ENCODE data around the gene AOPEP. TPM values are rescaled to one million over a fixed set of nuclear protein-coding genes. Genes with fewer than 3 reads are reported as not detected.

AOPEP gene
- total and polyA plus RNA-seq, 8 donors, result 73.9 to 407 (median 101) TPM

DNA sequence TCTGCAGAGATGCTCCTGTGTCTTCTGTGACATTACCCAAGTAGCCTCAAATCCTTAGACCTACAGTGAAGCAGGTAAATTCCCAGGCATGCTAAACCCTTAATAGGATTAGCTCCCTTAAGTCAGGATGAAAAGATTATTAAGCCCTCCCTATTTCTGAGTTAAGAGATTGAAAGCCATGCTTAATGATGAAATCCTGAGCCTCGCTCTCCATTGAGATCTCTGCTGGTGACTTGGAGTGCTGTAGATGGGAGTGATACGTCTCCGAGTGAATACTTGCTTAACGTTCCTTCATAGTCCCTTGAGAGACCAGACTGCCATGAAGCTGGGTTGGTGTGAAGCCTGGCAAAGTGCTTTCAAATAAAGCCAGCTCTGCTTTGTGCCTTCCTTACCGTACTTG lies 34.2 kb downstream of the AOPEP start:
- H3K27me3 ChIP-seq, result no peaks in the 10 kb centered on the region
- no peak for DNase-seq
- no peak overlapping the region for H3K4me3 ChIP-seq
- peaks cover 0 to 18% (median 16%) of the 10 kb centered on the region in 4 donors for H3K36me3 ChIP-seq
- intact Hi-C loops (cut with DNase I; ENCODE audit: low total_unique reads), result no loop called here
- TF ChIP-seq POLR2A (IDR thresholded peaks at IDR 0.05) (no peak), POLR2AphosphoS5 (IDR thresholded peaks at IDR 0.05) (no peak), EP300 (IDR thresholded peaks at IDR 0.05) (no peak), CTCF (IDR thresholded peaks at IDR 0.05) (no peak)
- H3K27ac ChIP-seq, result no peak overlapping the region
- no peaks in the 10 kb centered on the region for H3K4me1 ChIP-seq
- 87 to 96% (median 95%) methylated on average over 5 of the region's 5 CpGs for WGBS, 5 donors
- no peaks in the 10 kb centered on the region for H3K9me3 ChIP-seq

- DNase-seq, result no peak
- intact Hi-C loops (cut with DNase I; ENCODE audit: low total_unique reads), result no loop called here
- Histone ChIP-seq H3K27ac (no peak overlapping the region), H3K27me3 (no peaks in the 10 kb centered on the region), H3K4me3 (no peak overlapping the region), H3K9me3 (no peaks in the 10 kb centered on the region), H3K36me3 (peaks cover 0 to 18% (median 16%) of the 10 kb centered on the region in 4 donors), H3K4me1 (no peaks in the 10 kb centered on the region)
- TF ChIP-seq CTCF (IDR thresholded peaks at IDR 0.05) (no peak), POLR2A (IDR thresholded peaks at IDR 0.05) (no peak), POLR2AphosphoS5 (IDR thresholded peaks at IDR 0.05) (no peak), EP300 (IDR thresholded peaks at IDR 0.05) (no peak)
- WGBS, 5 donors, result 91 to 94% (median 92%) methylated on average over 4 of the region's 4 CpGs
These were observed 35.0 kb downstream of the AOPEP start for GRCh38 chr9:94761481-94761880.

DNA sequence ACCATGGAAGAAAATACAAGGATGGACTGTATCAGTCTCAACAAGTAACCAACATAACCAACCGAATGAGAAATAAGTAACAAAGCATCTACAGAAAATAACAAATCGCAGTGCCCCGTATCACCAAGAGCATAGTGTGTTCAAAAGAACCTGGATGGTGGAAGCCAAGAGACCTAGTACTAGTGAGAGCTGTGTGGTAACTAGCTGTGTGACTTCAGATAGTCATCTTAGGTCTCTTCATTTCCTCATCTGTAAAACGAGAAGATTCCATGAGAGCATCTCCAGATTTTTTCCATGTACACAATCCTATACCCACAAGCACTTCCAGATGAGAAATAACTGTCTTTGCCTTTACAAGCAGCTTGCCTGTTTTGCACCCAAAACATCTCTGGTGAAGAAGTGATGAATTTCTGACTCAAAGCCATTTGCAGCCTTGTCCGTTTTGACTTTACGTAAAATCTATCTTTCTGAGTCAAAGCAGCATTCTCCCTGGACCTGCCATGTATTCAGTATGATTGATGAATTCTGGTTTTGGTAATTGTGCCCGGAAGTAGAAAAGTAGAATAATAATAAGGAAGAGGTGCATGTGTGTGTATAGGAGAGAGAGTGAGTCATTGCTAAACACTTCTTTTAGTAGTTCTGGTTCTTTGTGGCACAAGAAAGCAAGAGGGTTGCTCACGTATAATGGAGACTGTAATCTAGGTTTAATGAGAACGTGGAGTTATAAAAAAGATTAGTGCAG lies 41.0 kb downstream of the AOPEP start:
- no peak overlapping the region for H3K27ac ChIP-seq
- H3K4me3 ChIP-seq, result no peak overlapping the region
- no peaks in the 10 kb centered on the region for H3K9me3 ChIP-seq
- no peak for DNase-seq
- no peaks in the 10 kb centered on the region for H3K36me3 ChIP-seq
- no peaks in the 10 kb centered on the region for H3K27me3 ChIP-seq
- TF ChIP-seq EP300 (IDR thresholded peaks at IDR 0.05), result no peak
- TF ChIP-seq CTCF (IDR thresholded peaks at IDR 0.05), result no peak
- no peak for TF ChIP-seq POLR2A (IDR thresholded peaks at IDR 0.05)
- no peak for TF ChIP-seq POLR2AphosphoS5 (IDR thresholded peaks at IDR 0.05)
- 88 to 94% (median 89%) methylated on average over 9 of the region's 9 CpGs for WGBS, 5 donors
- peaks cover 0 to 3% (median 0%) of the 10 kb centered on the region in 4 donors for H3K4me1 ChIP-seq
- intact Hi-C loops (cut with DNase I; ENCODE audit: low total_unique reads), result no loop called here

DNA sequence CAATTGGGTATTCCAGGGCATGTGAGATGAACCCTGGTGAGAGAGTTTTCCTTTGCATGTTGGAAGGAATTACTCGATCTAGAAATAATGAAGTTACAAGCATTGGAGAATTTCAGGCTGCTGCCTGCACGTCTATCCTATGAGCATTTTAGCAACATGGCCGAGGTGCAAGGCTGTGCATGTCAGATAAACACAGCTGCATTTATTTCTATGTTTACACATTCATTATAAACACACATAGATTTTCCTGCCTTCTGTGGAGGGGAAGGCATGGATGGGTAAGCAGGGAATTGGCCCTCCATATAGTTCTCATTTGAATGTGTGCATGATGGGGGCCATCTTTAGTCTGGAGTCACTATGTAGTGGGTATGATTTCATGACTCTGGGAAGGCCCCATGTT lies 42.3 kb downstream of the AOPEP start:
- Histone ChIP-seq H3K4me1 (peaks cover 0 to 3% (median 0%) of the 10 kb centered on the region in 4 donors), H3K27me3 (no peaks in the 10 kb centered on the region), H3K9me3 (no peaks in the 10 kb centered on the region), H3K36me3 (no peaks in the 10 kb centered on the region), H3K4me3 (no peak overlapping the region), H3K27ac (no peak overlapping the region)
- DNase-seq, result no peak
- 70 to 81% (median 75%) methylated on average over 3 of the region's 3 CpGs for WGBS, 5 donors
- intact Hi-C loops (cut with DNase I; ENCODE audit: low total_unique reads), result no loop called here
- TF ChIP-seq CTCF (IDR thresholded peaks at IDR 0.05), result no peak
- no peak for TF ChIP-seq EP300 (IDR thresholded peaks at IDR 0.05)
- TF ChIP-seq POLR2AphosphoS5 (IDR thresholded peaks at IDR 0.05), result no peak
- no peak for TF ChIP-seq POLR2A (IDR thresholded peaks at IDR 0.05)
